HCT116 (cell line): ENCODE results near the gene GGCX. TPM values are rescaled to one million over a fixed set of nuclear protein-coding genes. Genes with fewer than 3 reads are reported as not detected.

ENCODE experiments used
- ATAC-seq: fragments of 200-7000 bp; cut with Tn5 transposase; 2 replicates; pipeline ENCODE4 v1.9.1; 2020; ENCODE audit warnings: mild to moderate bottlenecking, moderate library complexity
- BruUV-seq: library from RNA; stranded (reverse); fragments of 400-500 nt; replicated peaks from 2 replicates; lab custom pipeline; 2021; lab: Mats Ljungman, UMichigan
- CTCF ChIA-PET: fragments of 300-600 bp; sonication (Branson Sonifier 250); formaldehyde crosslinking; loops from one replicate; lab custom pipeline; 2021; ENCODE audit warnings: antibody characterized with exemption; lab: Charles Lee
- POLR2A ChIA-PET: fragments of 300-600, 350-600 bp; sonication (Branson Sonifier 250); formaldehyde crosslinking; loops from one replicate; lab custom pipeline; 2021; ENCODE audit warnings: antibody characterized with exemption; lab: Charles Lee
- RAD21 ChIA-PET, 2 experiments: fragments of 300-600 bp; sonication (Branson Sonifier 250); formaldehyde crosslinking; loops; one replicate each; lab custom pipeline; 2023; ENCODE audit warnings: low total read pairs in 2 of 2; ENCODE audit not compliant: uncharacterized antibody in 2 of 2, unreplicated experiment in 2 of 2, low non-redundant PET in 1 of 2; lab: Charles Lee
- DNase-seq: peaks from one replicate; pipeline ENCODE4 v3.0.0-alpha.2; 2010; ENCODE audit warnings: low read depth, low spot score
- H2AFZ ChIP-seq: fragments of 200-600 bp; shearing (Covaris generic), sonication (generic); 2 replicates; pipeline ENCODE4 v1.6.1; 2017; ENCODE audit warnings: low read depth, mixed run types, mixed read lengths, antibody characterized with exemption, low read length; ENCODE audit not compliant: poor library complexity, severe bottlenecking
- H3K27ac ChIP-seq: 2 replicates; pipeline ENCODE4 v1.5.1; 2012; ENCODE audit warnings: low read depth, low read length
- H3K27me3 ChIP-seq: fragments of 200-600 bp; sonication (generic); 2 replicates; pipeline ENCODE4 v1.6.1; 2016; ENCODE audit warnings: mixed run types, low read length, mixed read lengths; ENCODE audit not compliant: insufficient read depth
- H3K36me3 ChIP-seq, 2 experiments: fragments of 200-500 bp in 1 of 2; fragments of 200-600 bp in 1 of 2; sonication (Bioruptor generic) in 1 of 2; sonication (generic) in 1 of 2; 2 replicates each; pipeline versions ENCODE4 v1.5.1 to v1.6.1; 2014 to 2016; ENCODE audit warnings: low read length in 2 of 2, inconsistent platforms in 1 of 2, mixed read lengths in 1 of 2, mixed run types in 1 of 2; ENCODE audit not compliant: insufficient read depth in 2 of 2, control insufficient read depth in 1 of 2
- H3K4me1 ChIP-seq, 2 experiments: fragments of 200-600 bp in 1 of 2; sonication (generic) in 1 of 2; 2 replicates each; pipeline versions ENCODE4 v1.5.1 to v1.6.1; 2012 to 2017; ENCODE audit warnings: low read length in 2 of 2, inconsistent platforms in 1 of 2, mild to moderate bottlenecking in 1 of 2, mixed read lengths in 1 of 2, mixed run types in 1 of 2, moderate library complexity in 1 of 2; ENCODE audit not compliant: insufficient read depth in 2 of 2, control insufficient read depth in 1 of 2
- H3K4me2 ChIP-seq: fragments of 200-600 bp; sonication (generic); 2 replicates; pipeline ENCODE4 v1.6.1; 2017; ENCODE audit warnings: mixed run types, low read length, mixed read lengths
- H3K4me3 ChIP-seq, 2 experiments: fragments of 200-600 bp in 1 of 2; sonication (generic) in 1 of 2; replicated peaks in 1 of 2; 2 replicates each; pipeline ENCODE4 v1.5.1; 2011 to 2016; ENCODE audit warnings: low read length in 2 of 2, control low read depth in 1 of 2, low read depth in 1 of 2, mild to moderate bottlenecking in 1 of 2, mixed read lengths in 1 of 2, mixed run types in 1 of 2
- H3K79me2 ChIP-seq: fragments of 200-600 bp; sonication (generic); 2 replicates; pipeline ENCODE4 v1.6.1; 2017; ENCODE audit warnings: mild to moderate bottlenecking, mixed run types, low read length, moderate library complexity, mixed read lengths; ENCODE audit not compliant: insufficient read depth
- H3K9ac ChIP-seq: fragments of 200-600 bp; sonication (generic); 2 replicates; pipeline ENCODE4 v1.6.1; 2016; ENCODE audit warnings: low read length, mixed read lengths
- H3K9me2 ChIP-seq: fragments of 200-600 bp; sonication (generic), shearing (Covaris generic); 2 replicates; pipeline ENCODE4 v1.6.1; 2017; ENCODE audit warnings: mixed run types, mild to moderate bottlenecking, moderate library complexity; ENCODE audit not compliant: insufficient read depth
- H3K9me3 ChIP-seq, 2 experiments: fragments of 200-500 bp in 1 of 2; fragments of 200-600 bp in 1 of 2; sonication (Bioruptor generic) in 1 of 2; sonication (generic) in 1 of 2; 2 replicates each; pipeline ENCODE4 v1.6.1; 2014 to 2017; ENCODE audit warnings: low read length in 2 of 2, mixed read lengths in 2 of 2, inconsistent platforms in 1 of 2, low read depth in 1 of 2, mild to moderate bottlenecking in 1 of 2, mixed run types in 1 of 2, moderate library complexity in 1 of 2; ENCODE audit not compliant: control insufficient read depth in 1 of 2, insufficient read depth in 1 of 2
- H4K20me1 ChIP-seq: fragments of 200-600 bp; sonication (generic), shearing (Covaris generic); 2 replicates; pipeline ENCODE4 v1.6.1; 2017; ENCODE audit warnings: mixed run types, mild to moderate bottlenecking, moderate library complexity; ENCODE audit not compliant: insufficient read depth
- CBX3 ChIP-seq: IDR thresholded peaks from 2 replicates; pipeline ENCODE4 v1.6.1; 2012; ENCODE audit warnings: low read depth
- CTCF ChIP-seq, 3 experiments: fragments of 200-600 bp in 1 of 3; sonication (generic) in 1 of 3; IDR thresholded peaks in 2 of 3; conservative IDR thresholded peaks in 1 of 3; 2 replicates each; pipeline ENCODE4 v1.5.1; 2012 to 2017; ENCODE audit warnings: low read depth in 2 of 3, low read length in 2 of 3, antibody characterized with exemption in 1 of 3, borderline replicate concordance in 1 of 3, control low read depth in 1 of 3, mild to moderate bottlenecking in 1 of 3, mixed read lengths in 1 of 3, mixed run types in 1 of 3, moderate library complexity in 1 of 3; ENCODE audit not compliant: insufficient read depth in 1 of 3
- EGR1 ChIP-seq: IDR thresholded peaks from 2 replicates; pipeline ENCODE4 v1.6.1; 2012; ENCODE audit warnings: low read depth
- JUND ChIP-seq: IDR thresholded peaks from 2 replicates; pipeline ENCODE4 v1.6.1; 2012
- SIN3A ChIP-seq: IDR thresholded peaks from 2 replicates; pipeline ENCODE4 v1.6.1; 2012; ENCODE audit warnings: low read depth
- TCF7L2 ChIP-seq: IDR thresholded peaks from 2 replicates; pipeline ENCODE4 v1.7.0; 2011; ENCODE audit warnings: borderline replicate concordance, inconsistent platforms; ENCODE audit not compliant: insufficient read depth, insufficient read length; ENCODE audit errors: extremely low read depth
- ZNF274 ChIP-seq: fragments of 200-500 bp; sonication (Bioruptor generic); IDR thresholded peaks from 2 replicates; pipeline ENCODE4 v1.6.1; 2014; ENCODE audit warnings: mild to moderate bottlenecking, low read depth, low read length, inconsistent platforms
- intact Hi-C: fragments of 100-400 bp; cut with micrococcal nuclease; formaldehyde crosslinking; loops from 2 replicates; pipeline ENCODE4 v1.10.0; 2022
- total RNA-seq: library from RNA; stranded (reverse); gene quantifications from one replicate; pipeline ENCODE4 v1.2.1, GENCODE V29; 2021; ENCODE audit not compliant: unreplicated experiment

GGCX gene
- total RNA-seq, 1 experiment from 2014 or later, result 43.5 TPM

- TF ChIP-seq JUND (no peak), CBX3 (no peak), CTCF (IDR thresholded peaks at IDR 0.05 in 2 of 3, conservative IDR thresholded peaks at IDR 0.05 in 1 of 3; ENCODE audit: borderline replicate concordance in 1 of 3, insufficient read depth in 1 of 3, low read depth in 2 of 3, low read length in 2 of 3) (no peak), TCF7L2 (no peak), EGR1 (no peak), ZNF274 (no peak), SIN3A (no peak)
Measured at GRCh38 chr2:85549826-85550225, 11.5 kb downstream of the GGCX start (continued).

- H2AFZ ChIP-seq, result no peak overlapping the region
- CTCF ChIA-PET, result interaction anchor here (0.9 to 5.0 kb wide), 4 partner anchors 10 to 135 kb away, joined by 3 to 118 read pairs (median 3); partner anchors contain the start of genes MAT2A and SH2D6
- H3K4me3 ChIP-seq, result no peak overlapping the region
- peaks cover 15 to 51% of the 10 kb centered on the region in 2 experiments; a peak in 3 of 4 replicates for H3K36me3 ChIP-seq
- intact Hi-C loops, result no loop called here
- no peak overlapping the region for H3K4me2 ChIP-seq
- H4K20me1 ChIP-seq, result peaks cover 7% of the 10 kb centered on the region; the same call in 1 of the 2 replicates
- no peaks in the 10 kb centered on the region for H3K79me2 ChIP-seq
- RAD21 ChIA-PET, result interaction anchor here in 1 of 2 experiments (1.4 kb wide), 1 partner anchor 129 kb away, joined by 3 read pairs; no protein-coding TSS in a partner anchor
- no peaks in the 10 kb centered on the region for H3K9me3 ChIP-seq
- H3K27me3 ChIP-seq, result no peaks in the 10 kb centered on the region
- no TSS peak for BruUV-seq
- H3K27ac ChIP-seq, result no peak overlapping the region
- H3K9ac ChIP-seq, result no peak overlapping the region
- H3K9me2 ChIP-seq, result no peaks in the 10 kb centered on the region
- H3K4me1 ChIP-seq, result peaks cover 0 to 9% of the 10 kb centered on the region in 2 experiments; a peak in 1 of 4 replicates
- ATAC-seq, result no peak
- TF ChIP-seq SIN3A, result no peak
- TF ChIP-seq, all 23 proteins: peak for 0
- no peak for DNase-seq
- POLR2A ChIA-PET, result interaction anchor here (0.8 to 15.3 kb wide), 6 partner anchors 9 to 136 kb away, joined by 3 to 236 read pairs (median 3); partner anchors contain the start of genes MAT2A and SH2D6
Measured at GRCh38 chr2:85549095-85549494, 12.2 kb downstream of the GGCX start.
